VCaP (cell line): ENCODE data around the gene DGCR2.

ENCODE experiments used
- H3K27ac ChIP-seq: fragments of 450-650 bp; 2 replicates; pipeline ENCODE4 v1.5.1; 2017
- TF ChIP-seq, protein P1 (sequence below): fragments of 450-650 bp; conservative IDR thresholded peaks from 2 replicates; pipeline ENCODE4 v1.5.1; 2017; ENCODE audit warnings: mild to moderate bottlenecking, moderate library complexity

Gene DGCR2

DNA sequence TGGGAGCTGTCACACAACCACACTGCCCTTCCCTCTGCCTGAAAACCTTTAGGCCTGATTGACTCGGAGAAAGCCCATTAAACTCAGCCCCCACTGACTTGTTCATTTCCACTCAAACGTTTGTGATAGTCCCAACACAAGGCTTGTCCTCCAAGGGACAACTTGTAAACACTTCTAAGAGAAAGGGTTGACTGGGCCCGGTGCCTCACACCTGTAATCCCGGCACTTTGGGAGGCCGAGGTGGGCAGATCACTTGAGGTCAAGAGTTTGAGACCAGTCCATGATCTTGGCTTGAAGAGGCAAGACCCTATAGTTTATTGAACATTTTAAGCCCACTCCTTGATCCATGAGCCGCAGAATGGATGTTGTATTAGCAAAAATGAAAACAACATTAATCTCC is 122.8 kb downstream of the DGCR2 start:
- TF ChIP-seq, protein P1, sequence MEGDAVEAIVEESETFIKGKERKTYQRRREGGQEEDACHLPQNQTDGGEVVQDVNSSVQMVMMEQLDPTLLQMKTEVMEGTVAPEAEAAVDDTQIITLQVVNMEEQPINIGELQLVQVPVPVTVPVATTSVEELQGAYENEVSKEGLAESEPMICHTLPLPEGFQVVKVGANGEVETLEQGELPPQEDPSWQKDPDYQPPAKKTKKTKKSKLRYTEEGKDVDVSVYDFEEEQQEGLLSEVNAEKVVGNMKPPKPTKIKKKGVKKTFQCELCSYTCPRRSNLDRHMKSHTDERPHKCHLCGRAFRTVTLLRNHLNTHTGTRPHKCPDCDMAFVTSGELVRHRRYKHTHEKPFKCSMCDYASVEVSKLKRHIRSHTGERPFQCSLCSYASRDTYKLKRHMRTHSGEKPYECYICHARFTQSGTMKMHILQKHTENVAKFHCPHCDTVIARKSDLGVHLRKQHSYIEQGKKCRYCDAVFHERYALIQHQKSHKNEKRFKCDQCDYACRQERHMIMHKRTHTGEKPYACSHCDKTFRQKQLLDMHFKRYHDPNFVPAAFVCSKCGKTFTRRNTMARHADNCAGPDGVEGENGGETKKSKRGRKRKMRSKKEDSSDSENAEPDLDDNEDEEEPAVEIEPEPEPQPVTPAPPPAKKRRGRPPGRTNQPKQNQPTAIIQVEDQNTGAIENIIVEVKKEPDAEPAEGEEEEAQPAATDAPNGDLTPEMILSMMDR, result no peak
- no peak overlapping the region for H3K27ac ChIP-seq

DNA sequence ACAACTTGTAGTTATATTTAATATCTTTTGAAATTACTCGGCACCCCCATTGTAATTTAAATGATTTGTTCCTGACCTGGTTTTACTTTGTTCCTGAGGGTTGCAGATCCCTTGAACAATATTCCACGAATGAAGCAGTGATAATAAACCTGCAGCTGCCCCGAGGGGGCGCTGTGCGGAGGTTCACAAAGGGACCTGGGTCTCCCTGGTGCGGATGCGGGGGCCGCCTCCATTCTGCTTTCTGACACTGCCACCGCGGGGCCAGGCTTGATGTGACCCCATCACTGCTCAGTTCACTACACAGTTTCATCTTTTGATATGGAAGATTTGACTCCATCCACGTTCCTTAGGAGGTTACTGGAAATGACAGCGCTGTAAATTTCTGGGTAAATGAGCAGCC is 123.2 kb downstream of the DGCR2 start:
- H3K27ac ChIP-seq, result no peak overlapping the region
- TF ChIP-seq, protein P1, result no peak

DNA sequence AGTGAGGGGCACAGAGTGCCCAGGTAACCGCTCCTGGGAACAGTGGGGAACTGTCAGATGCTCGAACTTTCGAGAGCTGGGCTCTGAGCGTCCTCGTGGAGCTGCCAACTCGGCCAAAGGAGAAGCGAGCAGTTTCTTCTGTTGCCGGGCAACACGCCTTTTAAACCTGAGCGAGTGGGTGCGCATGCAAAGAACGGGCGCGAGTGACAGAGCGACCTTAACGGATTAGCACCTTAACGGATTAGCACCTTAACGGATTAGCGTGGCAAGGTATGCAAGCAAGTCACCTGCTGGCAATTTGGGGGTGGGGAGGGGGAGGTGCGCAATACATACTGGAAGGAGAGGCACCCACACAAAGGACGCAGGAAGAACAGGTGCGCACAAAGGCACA is 124.3 kb downstream of the DGCR2 start:
- TF ChIP-seq, protein P1, result no peak

DNA sequence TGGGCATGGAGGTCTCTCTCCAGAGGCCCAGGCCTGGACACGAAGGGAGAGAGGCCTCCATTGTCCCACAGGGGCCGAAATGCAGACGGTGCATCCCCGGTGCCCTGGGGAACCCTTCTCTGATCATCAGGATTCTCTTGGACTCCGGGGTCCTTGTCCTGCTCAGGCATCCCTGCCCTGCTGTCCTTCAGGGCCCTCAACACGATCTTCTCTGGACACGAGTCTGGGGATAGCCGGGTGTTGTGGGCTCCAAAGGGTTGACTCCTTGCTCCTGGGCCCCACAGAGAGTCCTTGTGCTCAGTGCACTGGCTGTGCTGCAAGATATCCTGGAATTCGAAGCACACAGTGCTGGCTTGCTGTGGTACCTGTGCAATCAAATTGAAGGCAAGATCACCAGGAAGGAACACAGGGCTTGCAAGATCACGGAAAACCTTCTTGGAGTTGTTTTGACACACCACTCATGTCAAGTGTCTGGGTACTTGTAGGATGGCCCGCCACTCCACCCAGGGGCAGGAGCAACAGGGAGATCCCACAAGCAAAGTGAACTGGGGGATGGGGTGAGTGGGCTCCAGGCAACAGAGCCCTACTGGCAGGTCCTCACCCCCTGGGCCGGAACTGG is 124.8 kb downstream of the DGCR2 start:
- TF ChIP-seq, protein P1, result no peak
- peak overlapping the region; percentile 51; the same call in 1 of the 2 replicates for H3K27ac ChIP-seq

More for the DNA sequence above, 124.3 kb downstream of the DGCR2 start:
- peak overlapping the region; percentile 51 for H3K27ac ChIP-seq

DNA sequence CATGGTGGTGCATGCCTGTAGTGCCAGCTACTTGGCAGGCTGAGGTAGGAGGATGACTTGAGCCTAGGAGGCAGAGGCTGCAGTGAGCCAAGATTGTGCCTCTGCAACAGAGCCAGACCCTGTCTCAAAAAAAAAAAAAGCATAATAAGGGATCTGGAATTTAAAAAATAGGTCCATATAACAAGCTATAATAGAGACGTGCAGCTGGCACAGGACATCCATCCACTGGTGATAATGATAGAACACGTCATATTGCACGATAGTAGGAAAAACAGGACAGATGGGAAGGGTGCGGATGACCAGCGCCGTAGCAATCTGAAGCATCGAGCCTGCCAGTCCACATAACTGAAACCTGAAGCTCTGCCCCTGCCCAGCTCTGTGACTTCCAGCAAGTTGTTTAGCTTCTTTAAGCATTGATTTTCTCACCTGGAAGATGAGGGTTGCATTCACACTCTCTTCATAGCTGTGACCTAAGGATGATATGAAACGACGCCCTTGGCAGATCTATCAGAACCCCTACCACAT is 125.8 kb downstream of the DGCR2 start:
- H3K27ac ChIP-seq, result no peak overlapping the region
- TF ChIP-seq, protein P1, result no peak

DNA sequence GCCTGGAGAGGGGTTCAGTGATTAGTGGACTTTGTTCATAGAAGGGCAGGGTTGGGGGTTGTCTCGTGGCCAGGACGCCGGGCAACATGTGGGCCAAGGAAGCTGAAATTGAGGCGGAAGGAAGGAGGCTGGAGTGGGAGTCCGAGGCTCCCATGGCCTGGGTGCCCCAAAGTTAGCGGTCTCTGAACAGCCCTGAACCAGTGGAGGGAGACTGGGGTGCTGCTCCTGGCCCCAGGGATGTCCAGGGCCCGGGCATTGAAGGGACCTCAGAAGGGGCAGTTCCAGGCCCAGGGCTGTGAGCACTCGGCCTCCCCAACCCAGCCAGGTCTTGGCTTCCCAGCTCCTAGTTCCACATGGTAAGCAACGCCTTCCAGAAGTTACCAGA is 126.9 kb downstream of the DGCR2 start:
- H3K27ac ChIP-seq, result no peak overlapping the region
- TF ChIP-seq, protein P1, result no peak

DNA sequence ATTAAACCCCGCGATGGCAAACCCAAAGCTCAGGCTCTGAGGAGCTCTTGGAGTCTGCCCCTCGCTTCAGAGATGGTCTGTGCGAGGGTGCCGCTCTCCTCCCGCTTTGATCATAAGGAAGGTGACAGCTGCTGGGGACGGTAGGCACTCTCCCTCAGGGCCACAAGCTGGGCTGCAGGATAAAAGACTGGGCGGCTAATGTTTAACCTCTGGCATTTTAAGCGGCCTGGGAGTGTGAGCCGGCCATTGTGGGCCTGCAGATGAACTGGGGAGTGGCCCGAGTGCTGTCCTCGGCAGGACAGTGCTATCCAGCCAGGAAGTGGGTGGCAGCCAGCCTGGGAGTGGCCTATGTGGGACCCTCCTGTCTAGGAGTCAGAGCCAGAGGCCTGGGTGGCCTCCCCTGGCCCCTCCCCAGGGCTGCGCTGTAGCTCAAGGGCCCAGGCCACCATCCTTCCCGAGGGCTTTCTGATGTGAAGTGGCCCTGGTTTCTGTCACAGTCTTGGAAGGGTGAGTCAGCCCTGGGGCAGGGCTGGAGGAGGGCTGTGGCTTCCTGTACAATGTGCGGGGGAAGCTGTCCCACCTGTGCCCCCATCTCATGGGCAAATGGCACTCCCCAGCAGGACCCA is 127.4 kb downstream of the DGCR2 start:
- TF ChIP-seq, protein P1, result no peak
- no peak overlapping the region for H3K27ac ChIP-seq
